Measurements from ENCODE around the gene RAMACL.

GRCh38 chr6:166611631-166612030, 25.2 kb upstream of the RAMACL start:
- TF ChIP-seq CTCF (IDR thresholded peaks at IDR 0.05; ENCODE audit: low read depth, low read length, missing input control) = no peak
- no peak for TF ChIP-seq MAX (IDR thresholded peaks at IDR 0.05)
- no peak for TF ChIP-seq RAD21 (IDR thresholded peaks at IDR 0.05)
- no peak for TF ChIP-seq ATF3 (IDR thresholded peaks at IDR 0.05)
- no peak for TF ChIP-seq TAF1 (conservative IDR thresholded peaks at IDR 0.05)
- no peak for TF ChIP-seq YY1 (IDR thresholded peaks at IDR 0.05)
- TF ChIP-seq GABPA (IDR thresholded peaks at IDR 0.05 in 1 of 2, conservative IDR thresholded peaks at IDR 0.05 in 1 of 2) = no peak
- no peak for TF ChIP-seq RXRA (IDR thresholded peaks at IDR 0.05)
- TF ChIP-seq ZBTB33 (IDR thresholded peaks at IDR 0.05) = no peak
- TF ChIP-seq REST (IDR thresholded peaks at IDR 0.05) = no peak
- no peak for TF ChIP-seq EGR1 (IDR thresholded peaks at IDR 0.05; ENCODE audit: low read depth in 2 of 2)
